ENCODE results near the gene ALDH5A1.

- TF ChIP-seq GATA3 (IDR thresholded peaks at IDR 0.05; ENCODE audit: low read depth, low read length) (no peak), GATA2 (IDR thresholded peaks at IDR 0.05; ENCODE audit: low read depth, low read length) (no peak)
Observed at GRCh38 chr6:24543683-24544082, 48.9 kb downstream of the ALDH5A1 start.

All from SH-SY5Y (cell line).